Keratinocyte (primary cell): ENCODE data around the gene TAMALIN. TPM values are rescaled to one million over a fixed set of nuclear protein-coding genes. Genes with fewer than 3 reads are reported as not detected.

Experiments used
- DNase-seq: peaks from one replicate; pipeline ENCODE4 v3.0.0-alpha.2; 2011; ENCODE audit warnings: low read depth, missing footprints, low spot score
- FAIRE-seq: peaks from 2 replicates; lab custom pipeline; 2011; peaks lifted over from hg19 to GRCh38; lab: Jason Lieb, UNC
- H2AFZ ChIP-seq: 2 replicates; pipeline ENCODE4 v1.6.0; 2012; ENCODE audit warnings: low read length, control low read depth, inconsistent platforms; ENCODE audit not compliant: control insufficient read depth
- H3K27ac ChIP-seq: 2 replicates; pipeline ENCODE4 v1.5.1; 2011; ENCODE audit warnings: low read length; ENCODE audit not compliant: control insufficient read depth, insufficient read depth
- H3K27me3 ChIP-seq: 3 replicates; pipeline ENCODE4 v1.6.0; 2011; ENCODE audit warnings: low read length; ENCODE audit not compliant: control insufficient read depth, insufficient read depth; ENCODE audit errors: extremely low read depth
- H3K36me3 ChIP-seq, 2 experiments: 2 replicates in 1 of 2; 3 replicates in 1 of 2; pipeline ENCODE4 v1.5.1; 2011; ENCODE audit warnings: low read length in 2 of 2, mild to moderate bottlenecking in 1 of 2; ENCODE audit not compliant: control insufficient read depth in 2 of 2, insufficient read depth in 2 of 2; ENCODE audit errors: extremely low read depth in 1 of 2
- H3K4me1 ChIP-seq: 3 replicates; pipeline ENCODE4 v1.5.1; 2011; ENCODE audit warnings: low read length; ENCODE audit not compliant: control insufficient read depth, insufficient read depth; ENCODE audit errors: extremely low read depth
- H3K4me2 ChIP-seq: 3 replicates; pipeline ENCODE4 v1.6.0; 2011; ENCODE audit warnings: low read depth, low read length; ENCODE audit not compliant: control insufficient read depth, insufficient read depth; ENCODE audit errors: extremely low read depth
- H3K4me3 ChIP-seq, 3 experiments: fragments of 200-600 bp in 1 of 3; sonication (generic) in 1 of 3; 2 replicates in 2 of 3; 3 replicates in 1 of 3; pipeline ENCODE4 v1.5.1; 2011 to 2016; ENCODE audit warnings: low read length in 3 of 3, mild to moderate bottlenecking in 3 of 3, control low read depth in 2 of 3, inconsistent platforms in 1 of 3, low read depth in 1 of 3, mixed read lengths in 1 of 3, mixed run types in 1 of 3, moderate library complexity in 1 of 3; ENCODE audit not compliant: control insufficient read depth in 2 of 3, insufficient read depth in 2 of 3; ENCODE audit errors: extremely low read depth in 1 of 3
- H3K79me2 ChIP-seq: 2 replicates; pipeline ENCODE4 v1.6.0; 2012; ENCODE audit warnings: low read length; ENCODE audit not compliant: control insufficient read depth, insufficient read depth
- H3K9ac ChIP-seq: 3 replicates; pipeline ENCODE4 v1.6.0; 2011; ENCODE audit warnings: low read length; ENCODE audit not compliant: control insufficient read depth, insufficient read depth; ENCODE audit errors: extremely low read depth
- H3K9me1 ChIP-seq: 3 replicates; pipeline ENCODE4 v1.6.0; 2011; ENCODE audit warnings: low read length; ENCODE audit not compliant: control insufficient read depth, insufficient read depth; ENCODE audit errors: extremely low read depth
- H3K9me3 ChIP-seq: 2 replicates; pipeline ENCODE4 v1.5.1; 2012; ENCODE audit warnings: low read depth, low read length; ENCODE audit not compliant: control insufficient read depth
- H4K20me1 ChIP-seq: 3 replicates; pipeline ENCODE4 v1.6.0; 2011; ENCODE audit warnings: low read length; ENCODE audit not compliant: control insufficient read depth, insufficient read depth; ENCODE audit errors: extremely low read depth
- EZH2 ChIP-seq: IDR thresholded peaks from one replicate; pipeline ENCODE4 v1.6.1; 2012; ENCODE audit warnings: inconsistent platforms, mild to moderate bottlenecking, low read length, moderate library complexity
- dilution Hi-C: fragments of 300-500 bp; cut with MboI; formaldehyde crosslinking; loops from one replicate; pipeline ENCODE4 v1.7.0; 2020; ENCODE audit warnings: low sequenced_read_pairs; ENCODE audit not compliant: extremely low pct_ligation_motif_present
- polyA plus RNA-seq, 5 experiments: library from polyadenylated mRNA; depleted of rRNA in 3 of 5; stranded (reverse) in 3 of 5; stranded (forward) in 1 of 5; unstranded in 1 of 5; fragments of >200 nt; gene quantifications; 1 replicate in 1 of 5; 2 replicates in 3 of 5; 3 replicates in 1 of 5; pipeline versions ENCODE4 v1.2.1 to v1.2.3, GENCODE V29; 2011 to 2012; ENCODE audit warnings: missing spikeins in 2 of 5, low read depth in 1 of 5, low replicate concordance in 1 of 5
- TF ChIP-seq, protein P1 (sequence below), 3 experiments: IDR thresholded peaks in 1 of 3; conservative IDR thresholded peaks in 1 of 3; optimal IDR thresholded peaks in 1 of 3; 2 replicates in 2 of 3; 3 replicates in 1 of 3; pipeline versions ENCODE3 to v1.5.1; 2011; ENCODE audit warnings: low read length in 3 of 3, mild to moderate bottlenecking in 3 of 3, moderate library complexity in 2 of 3, control low read depth in 1 of 3, inconsistent platforms in 1 of 3; ENCODE audit not compliant: insufficient read depth in 2 of 3; ENCODE audit errors: extremely low read depth in 1 of 3

Gene TAMALIN
- polyA plus RNA-seq, 1 donor (not counting 4 experiments of a cell fraction or from before 2014, with no cell fraction given), result 0.54 TPM

DNA sequence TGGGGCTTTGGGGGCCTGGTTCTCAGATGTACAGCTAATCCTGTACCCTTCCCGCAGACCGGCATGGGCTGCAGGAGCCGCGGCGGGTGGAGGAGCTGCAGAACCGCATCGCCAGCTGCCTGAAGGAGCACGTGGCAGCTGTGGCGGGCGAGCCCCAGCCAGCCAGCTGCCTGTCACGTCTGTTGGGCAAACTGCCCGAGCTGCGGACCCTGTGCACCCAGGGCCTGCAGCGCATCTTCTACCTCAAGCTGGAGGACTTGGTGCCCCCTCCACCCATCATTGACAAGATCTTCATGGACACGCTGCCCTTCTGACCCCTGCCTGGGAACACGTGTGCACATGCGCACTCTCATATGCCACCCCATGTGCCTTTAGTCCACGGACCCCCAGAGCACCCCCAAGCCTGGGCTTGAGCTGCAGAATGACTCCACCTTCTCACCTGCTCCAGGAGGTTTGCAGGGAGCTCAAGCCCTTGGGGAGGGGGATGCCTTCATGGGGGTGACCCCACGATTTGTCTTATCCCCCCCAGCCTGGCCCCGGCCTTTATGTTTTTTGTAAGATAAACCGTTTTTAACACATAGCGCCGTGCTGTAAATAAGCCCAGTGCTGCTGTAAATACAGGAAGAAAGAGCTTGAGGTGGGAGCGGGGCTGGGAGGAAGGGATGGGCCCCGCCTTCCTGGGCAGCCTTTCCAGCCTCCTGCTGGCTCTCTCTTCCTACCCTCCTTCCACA lies 52.0 kb downstream of the TAMALIN start:
- Histone ChIP-seq H3K36me3 (no peaks in the 10 kb centered on the region), H3K4me1 (no peaks in the 10 kb centered on the region), H3K27ac (no peak overlapping the region), H2AFZ (no peak overlapping the region), H3K27me3 (no peaks in the 10 kb centered on the region), H4K20me1 (no peaks in the 10 kb centered on the region), H3K4me2 (no peak overlapping the region), H3K79me2 (no peaks in the 10 kb centered on the region), H3K4me3 (no peak overlapping the region), H3K9me3 (no peaks in the 10 kb centered on the region), H3K9me1 (no peaks in the 10 kb centered on the region), H3K9ac (no peak overlapping the region)
- TF ChIP-seq, protein P1, sequence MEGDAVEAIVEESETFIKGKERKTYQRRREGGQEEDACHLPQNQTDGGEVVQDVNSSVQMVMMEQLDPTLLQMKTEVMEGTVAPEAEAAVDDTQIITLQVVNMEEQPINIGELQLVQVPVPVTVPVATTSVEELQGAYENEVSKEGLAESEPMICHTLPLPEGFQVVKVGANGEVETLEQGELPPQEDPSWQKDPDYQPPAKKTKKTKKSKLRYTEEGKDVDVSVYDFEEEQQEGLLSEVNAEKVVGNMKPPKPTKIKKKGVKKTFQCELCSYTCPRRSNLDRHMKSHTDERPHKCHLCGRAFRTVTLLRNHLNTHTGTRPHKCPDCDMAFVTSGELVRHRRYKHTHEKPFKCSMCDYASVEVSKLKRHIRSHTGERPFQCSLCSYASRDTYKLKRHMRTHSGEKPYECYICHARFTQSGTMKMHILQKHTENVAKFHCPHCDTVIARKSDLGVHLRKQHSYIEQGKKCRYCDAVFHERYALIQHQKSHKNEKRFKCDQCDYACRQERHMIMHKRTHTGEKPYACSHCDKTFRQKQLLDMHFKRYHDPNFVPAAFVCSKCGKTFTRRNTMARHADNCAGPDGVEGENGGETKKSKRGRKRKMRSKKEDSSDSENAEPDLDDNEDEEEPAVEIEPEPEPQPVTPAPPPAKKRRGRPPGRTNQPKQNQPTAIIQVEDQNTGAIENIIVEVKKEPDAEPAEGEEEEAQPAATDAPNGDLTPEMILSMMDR (optimal IDR thresholded peaks at IDR 0.05 in 1 of 3, IDR thresholded peaks at IDR 0.05 in 1 of 3, conservative IDR thresholded peaks at IDR 0.05 in 1 of 3; ENCODE audit: extremely low read depth in 1 of 3, insufficient read depth in 2 of 3, low read length in 3 of 3), result no peak
- no peak for TF ChIP-seq EZH2
- no peak for DNase-seq
- dilution Hi-C loops, result no loop called here
- FAIRE-seq, result no peak

DNA sequence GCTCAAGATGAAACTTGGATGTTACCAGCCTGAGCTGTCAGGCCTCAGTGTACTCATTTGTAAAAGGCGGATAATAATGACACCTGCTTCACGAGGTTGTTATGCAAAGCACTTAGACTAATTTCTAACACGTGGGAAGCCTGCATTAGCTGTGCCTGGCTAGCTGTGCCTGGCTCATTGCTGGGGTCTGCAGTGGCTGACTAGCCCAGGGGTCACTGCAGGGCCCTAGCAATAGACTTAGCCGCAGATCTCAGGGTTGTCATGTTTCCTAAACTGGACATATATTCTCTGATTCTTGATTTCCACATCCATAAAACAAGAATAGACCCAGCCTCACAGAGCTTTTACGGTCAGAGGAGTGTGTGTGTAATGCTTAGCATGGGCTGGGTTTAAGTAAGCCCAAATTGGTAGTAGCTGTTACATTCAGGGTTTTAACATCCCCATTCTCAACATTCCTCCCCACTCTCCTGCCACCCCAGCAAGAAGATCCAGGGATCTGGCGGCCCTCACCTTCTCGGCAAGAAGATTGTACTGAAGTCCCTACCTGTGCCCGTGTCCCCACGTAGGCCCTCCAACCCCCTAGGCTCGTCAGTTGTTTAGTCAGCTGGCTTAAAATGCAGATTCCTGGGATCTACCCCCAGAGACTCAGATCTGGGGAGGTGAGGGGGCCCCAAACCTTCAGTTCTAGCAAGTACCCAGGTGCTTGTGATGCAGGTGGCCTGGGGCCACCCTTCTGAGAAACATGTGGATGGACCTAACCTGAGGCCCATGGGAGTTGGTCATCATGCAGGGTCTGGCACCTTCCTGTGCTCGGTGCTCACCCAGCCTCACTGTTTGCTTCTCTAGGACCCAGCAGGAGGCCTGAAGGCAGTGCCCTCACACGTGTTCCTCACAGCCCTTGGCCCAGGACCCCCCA lies 53.1 kb downstream of the TAMALIN start:
- Histone ChIP-seq H3K4me2 (no peak overlapping the region), H4K20me1 (no peaks in the 10 kb centered on the region), H3K9me1 (no peaks in the 10 kb centered on the region), H3K27ac (no peak overlapping the region), H3K36me3 (no peaks in the 10 kb centered on the region), H3K4me3 (no peak overlapping the region), H3K9me3 (no peaks in the 10 kb centered on the region), H2AFZ (no peak overlapping the region), H3K9ac (no peak overlapping the region), H3K79me2 (no peaks in the 10 kb centered on the region), H3K4me1 (no peaks in the 10 kb centered on the region), H3K27me3 (no peaks in the 10 kb centered on the region)
- dilution Hi-C loops, result no loop called here
- TF ChIP-seq, protein P1 (optimal IDR thresholded peaks at IDR 0.05 in 1 of 3, IDR thresholded peaks at IDR 0.05 in 1 of 3, conservative IDR thresholded peaks at IDR 0.05 in 1 of 3; ENCODE audit: extremely low read depth in 1 of 3, insufficient read depth in 2 of 3, low read length in 3 of 3), result no peak
- TF ChIP-seq EZH2, result no peak
- FAIRE-seq (no peak), DNase-seq (no peak)
